Measurements from ENCODE around the gene ADAMTS3.

Gene ADAMTS3

DNA sequence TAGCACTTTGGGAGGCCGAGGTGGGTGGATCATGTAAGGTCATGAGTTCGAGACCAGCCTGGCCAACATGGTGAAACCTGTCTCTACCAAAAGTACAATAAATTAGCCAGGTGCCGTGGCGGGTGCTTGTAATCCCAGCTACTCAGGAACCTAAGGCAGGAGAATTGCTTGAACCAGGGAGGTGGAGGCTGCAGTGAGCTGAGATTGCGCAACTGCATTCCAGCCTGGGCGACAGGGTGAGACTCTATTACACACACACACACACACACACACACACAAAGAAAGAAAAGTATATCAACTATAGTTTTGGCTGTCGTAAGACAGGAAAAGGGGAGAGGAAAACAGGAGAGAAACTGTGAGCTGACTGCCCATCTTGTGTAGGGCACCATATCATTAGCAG lies 171.7 kb downstream of the ADAMTS3 start:
- TF ChIP-seq, protein P1, sequence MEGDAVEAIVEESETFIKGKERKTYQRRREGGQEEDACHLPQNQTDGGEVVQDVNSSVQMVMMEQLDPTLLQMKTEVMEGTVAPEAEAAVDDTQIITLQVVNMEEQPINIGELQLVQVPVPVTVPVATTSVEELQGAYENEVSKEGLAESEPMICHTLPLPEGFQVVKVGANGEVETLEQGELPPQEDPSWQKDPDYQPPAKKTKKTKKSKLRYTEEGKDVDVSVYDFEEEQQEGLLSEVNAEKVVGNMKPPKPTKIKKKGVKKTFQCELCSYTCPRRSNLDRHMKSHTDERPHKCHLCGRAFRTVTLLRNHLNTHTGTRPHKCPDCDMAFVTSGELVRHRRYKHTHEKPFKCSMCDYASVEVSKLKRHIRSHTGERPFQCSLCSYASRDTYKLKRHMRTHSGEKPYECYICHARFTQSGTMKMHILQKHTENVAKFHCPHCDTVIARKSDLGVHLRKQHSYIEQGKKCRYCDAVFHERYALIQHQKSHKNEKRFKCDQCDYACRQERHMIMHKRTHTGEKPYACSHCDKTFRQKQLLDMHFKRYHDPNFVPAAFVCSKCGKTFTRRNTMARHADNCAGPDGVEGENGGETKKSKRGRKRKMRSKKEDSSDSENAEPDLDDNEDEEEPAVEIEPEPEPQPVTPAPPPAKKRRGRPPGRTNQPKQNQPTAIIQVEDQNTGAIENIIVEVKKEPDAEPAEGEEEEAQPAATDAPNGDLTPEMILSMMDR (IDR thresholded peaks at IDR 0.05; ENCODE audit: low read depth, low read length, missing control alignments): no peak
- H3K4me3 ChIP-seq (ENCODE audit: low read depth, low read length): no peak overlapping the region
- DNase-seq (ENCODE audit: low read depth): no peak

DNA sequence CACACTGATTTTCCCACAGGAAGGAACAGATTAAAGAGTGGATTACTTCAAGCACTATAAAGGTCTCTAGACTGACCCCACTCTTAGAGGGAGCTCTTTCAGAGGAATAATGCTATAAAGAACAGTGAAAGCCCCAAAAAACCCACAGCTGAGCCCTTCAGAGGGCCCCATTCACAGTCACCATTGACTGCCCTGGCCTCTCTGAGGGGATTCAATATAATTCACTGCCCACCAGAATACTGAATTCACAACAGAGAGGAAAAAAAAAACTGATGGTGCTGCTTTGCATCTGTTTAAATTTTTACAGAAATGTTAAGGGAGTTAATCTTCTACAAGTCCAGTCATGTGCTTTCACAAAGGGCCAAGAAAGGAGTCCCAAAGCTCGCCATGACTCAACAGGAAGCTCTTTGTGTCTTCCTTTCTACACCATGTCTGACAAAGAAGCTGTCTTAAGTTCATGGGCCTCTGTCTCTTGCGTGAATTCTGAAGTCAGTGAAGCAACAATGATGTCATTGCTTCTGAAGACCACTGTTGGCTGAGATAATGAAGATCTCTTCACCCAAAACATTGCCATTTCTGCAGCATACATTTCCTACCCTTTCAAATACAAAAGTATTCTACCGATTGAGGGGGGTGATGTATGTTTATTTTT lies 174.9 kb downstream of the ADAMTS3 start:
- TF ChIP-seq, protein P1 (IDR thresholded peaks at IDR 0.05; ENCODE audit: low read depth, low read length, missing control alignments): no peak
- H3K4me3 ChIP-seq (ENCODE audit: low read depth, low read length): no peak overlapping the region
- DNase-seq (ENCODE audit: low read depth): no peak

DNA sequence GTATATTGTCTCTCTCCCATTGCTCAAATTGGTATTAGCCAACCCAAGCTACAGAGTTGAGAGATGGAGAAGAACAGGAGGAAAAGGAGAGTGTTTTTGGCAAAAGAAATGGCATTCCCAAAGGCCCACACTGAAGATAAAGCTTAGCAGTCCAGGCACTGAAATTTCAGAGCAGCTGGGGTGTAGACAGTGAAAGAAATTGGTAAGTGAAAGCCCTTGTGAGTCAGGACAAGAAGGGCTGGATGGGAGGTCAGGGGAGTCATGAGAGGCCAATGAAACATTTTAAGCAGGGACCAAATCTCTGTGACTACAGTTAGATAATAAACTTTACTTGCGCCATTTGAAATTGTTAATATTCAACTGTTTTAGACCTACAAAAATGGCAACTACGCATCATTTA lies 177.7 kb downstream of the ADAMTS3 start:
- DNase-seq (ENCODE audit: low read depth): no peak
- TF ChIP-seq, protein P1 (IDR thresholded peaks at IDR 0.05; ENCODE audit: low read depth, low read length, missing control alignments): no peak
- H3K4me3 ChIP-seq (ENCODE audit: low read depth, low read length): no peak overlapping the region

DNA sequence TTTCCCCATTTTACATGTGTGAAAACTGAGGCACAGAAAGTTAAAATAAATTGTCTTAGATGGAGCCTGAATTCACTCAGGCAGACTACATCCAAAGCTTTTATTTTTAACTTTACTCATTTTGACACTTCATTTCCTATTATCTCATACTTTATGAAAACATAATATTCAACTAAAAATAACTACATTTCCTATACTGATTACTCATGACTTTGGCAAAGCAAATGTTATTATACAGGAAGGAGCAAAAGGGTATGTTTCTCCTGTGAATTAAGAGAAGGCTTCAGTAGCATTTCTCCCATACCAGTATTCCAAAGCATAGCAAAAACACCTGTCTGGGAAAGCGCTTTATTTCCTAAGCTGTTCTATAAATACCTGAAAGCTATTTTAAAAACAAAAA lies 178.6 kb downstream of the ADAMTS3 start:
- no peak for DNase-seq (ENCODE audit: low read depth)
- H3K4me3 ChIP-seq (ENCODE audit: low read depth, low read length): no peak overlapping the region
- TF ChIP-seq, protein P1 (IDR thresholded peaks at IDR 0.05; ENCODE audit: low read depth, low read length, missing control alignments): no peak

DNA sequence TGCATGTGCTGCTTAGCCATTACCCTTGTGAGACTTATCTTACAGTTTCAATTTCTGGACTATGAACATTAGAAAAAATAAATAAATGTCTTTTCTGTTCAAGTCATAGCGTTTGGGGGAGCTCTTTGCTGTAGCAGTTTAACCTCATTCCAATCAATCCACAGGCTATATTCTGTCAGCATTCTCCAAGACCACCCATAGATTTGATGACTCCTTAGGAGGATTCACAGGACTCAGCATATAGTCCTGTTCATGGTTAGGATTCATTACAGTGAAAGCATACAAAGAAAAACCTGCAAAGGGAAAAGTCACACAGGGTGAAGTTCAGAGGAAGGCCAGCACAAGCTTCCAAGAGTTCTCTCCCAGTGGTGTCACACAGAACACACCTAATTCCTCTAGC lies 180.5 kb downstream of the ADAMTS3 start:
- TF ChIP-seq, protein P1 (IDR thresholded peaks at IDR 0.05; ENCODE audit: low read depth, low read length, missing control alignments): no peak
- no peak overlapping the region for H3K4me3 ChIP-seq (ENCODE audit: low read depth, low read length)
- no peak for DNase-seq (ENCODE audit: low read depth)

DNA sequence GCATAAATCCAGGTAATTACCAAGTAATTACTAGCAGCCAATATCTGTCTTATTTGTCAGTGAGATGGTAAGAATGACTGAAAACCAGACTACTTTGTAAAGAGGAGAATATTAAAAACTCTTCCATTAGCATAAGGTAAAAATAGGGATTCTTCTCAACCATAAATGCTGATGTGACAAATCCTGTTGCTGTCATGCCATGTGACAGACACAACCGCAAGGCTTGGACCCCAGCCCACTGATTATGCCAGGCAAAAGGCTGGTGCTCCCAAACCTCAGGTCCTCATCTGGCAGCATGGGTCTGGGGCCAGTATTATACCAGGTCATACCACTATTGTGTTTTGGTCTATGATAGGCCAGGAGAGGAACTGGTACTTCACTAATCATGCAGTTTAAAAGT lies 181.1 kb downstream of the ADAMTS3 start:
- no peak for DNase-seq (ENCODE audit: low read depth)
- no peak overlapping the region for H3K4me3 ChIP-seq (ENCODE audit: low read depth, low read length)
- TF ChIP-seq, protein P1 (IDR thresholded peaks at IDR 0.05; ENCODE audit: low read depth, low read length, missing control alignments): no peak

DNA sequence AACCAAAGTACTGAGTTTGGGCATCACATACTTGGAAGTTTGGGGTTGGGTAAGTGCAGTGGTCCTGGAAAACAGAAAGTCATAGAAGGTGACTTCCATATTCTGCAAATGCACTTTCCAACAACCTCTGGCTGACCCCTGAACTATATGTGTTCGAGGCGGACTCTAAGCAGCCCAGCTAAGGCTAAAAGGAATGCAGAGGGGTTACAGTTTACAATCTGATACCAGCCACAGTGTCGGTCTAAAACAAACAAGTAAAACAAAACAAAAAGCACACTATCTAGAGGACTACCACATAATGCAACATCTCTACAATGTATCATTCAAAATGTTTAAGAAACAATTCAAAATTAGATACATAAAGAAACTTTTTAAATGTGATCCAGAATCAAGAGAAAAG lies 185.6 kb downstream of the ADAMTS3 start:
- TF ChIP-seq, protein P1 (IDR thresholded peaks at IDR 0.05; ENCODE audit: low read depth, low read length, missing control alignments): no peak
- no peak for DNase-seq (ENCODE audit: low read depth)
- no peak overlapping the region for H3K4me3 ChIP-seq (ENCODE audit: low read depth, low read length)
